KG1 (cell line): Measurements from ENCODE around the gene EPC2.
"Not testable (repeated sequence)": the region's sequence is repeated elsewhere in the genome, so short reads cannot be mapped to it uniquely, and the experiment has no call there.

Experiments
- DNase-seq: peaks from one replicate; lab custom pipeline; 2025; lab: John Stamatoyannopoulos, UW

Gene EPC2

GRCh38 chr2:148674063-148675020 lies 29.8 kb downstream of the EPC2 start:
- no peak for DNase-seq

DNA sequence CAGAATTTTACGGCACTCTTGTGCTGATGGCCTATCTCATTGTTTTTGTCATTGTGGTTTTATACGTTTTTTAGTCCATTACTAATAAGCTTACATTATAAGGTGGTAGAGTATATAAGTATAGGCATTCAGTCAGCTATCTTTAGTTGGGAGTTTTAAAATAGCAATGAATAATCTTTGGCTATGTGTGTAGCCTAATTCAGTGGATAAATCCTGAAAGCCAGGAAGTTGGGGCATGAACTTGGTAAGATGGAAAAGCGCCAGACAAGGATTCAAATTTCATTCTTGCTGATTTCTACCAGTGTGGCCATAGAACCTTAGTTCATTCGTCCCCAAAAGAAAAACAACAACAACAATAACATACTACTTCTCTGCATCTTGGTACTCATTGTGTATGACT lies 31.2 kb downstream of the EPC2 start:
- no peak for DNase-seq

DNA sequence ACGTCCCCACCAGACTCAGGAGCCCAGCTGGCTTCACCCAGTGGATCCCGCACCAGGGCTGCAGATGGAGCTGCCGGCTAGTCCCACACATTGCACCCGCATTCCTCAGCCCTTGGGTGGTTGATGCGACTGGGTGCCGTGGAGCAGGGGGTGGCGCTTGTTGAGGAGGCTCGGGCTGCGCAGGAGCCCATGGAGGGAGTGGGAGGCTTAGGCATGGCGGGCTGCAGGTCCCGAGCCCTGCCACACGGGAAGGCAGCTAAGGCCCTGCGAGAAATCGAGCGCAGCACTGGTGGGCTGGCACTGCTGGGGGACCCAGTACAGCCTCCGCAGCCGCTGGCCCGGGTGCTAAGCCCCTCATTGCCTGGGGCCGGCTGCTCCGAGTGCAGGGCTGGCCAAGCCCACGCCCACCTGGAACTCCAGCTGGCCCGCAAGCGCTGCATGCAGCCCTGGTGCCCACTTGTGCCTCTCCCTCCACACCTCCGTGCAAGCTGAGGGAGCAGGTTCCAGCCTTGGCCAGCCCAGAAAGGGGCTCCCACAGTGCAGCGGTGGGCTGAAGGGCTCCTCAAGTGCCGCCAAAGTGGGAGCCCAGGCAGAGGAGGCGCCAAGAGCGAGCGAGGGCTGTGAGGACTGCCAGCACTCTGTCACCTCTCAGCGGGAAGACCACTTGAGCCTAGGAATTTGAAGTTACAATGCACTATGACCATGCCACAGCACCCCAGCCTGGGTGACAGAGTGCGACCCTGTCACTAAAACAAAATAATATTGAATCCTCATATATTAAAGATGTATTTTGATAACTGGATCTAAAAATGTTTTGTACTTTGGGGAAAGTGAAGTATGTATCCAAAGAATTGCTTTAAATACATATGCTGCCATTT lies 34.0 kb downstream of the EPC2 start:
- DNase-seq, result not testable (repeated sequence)

DNA sequence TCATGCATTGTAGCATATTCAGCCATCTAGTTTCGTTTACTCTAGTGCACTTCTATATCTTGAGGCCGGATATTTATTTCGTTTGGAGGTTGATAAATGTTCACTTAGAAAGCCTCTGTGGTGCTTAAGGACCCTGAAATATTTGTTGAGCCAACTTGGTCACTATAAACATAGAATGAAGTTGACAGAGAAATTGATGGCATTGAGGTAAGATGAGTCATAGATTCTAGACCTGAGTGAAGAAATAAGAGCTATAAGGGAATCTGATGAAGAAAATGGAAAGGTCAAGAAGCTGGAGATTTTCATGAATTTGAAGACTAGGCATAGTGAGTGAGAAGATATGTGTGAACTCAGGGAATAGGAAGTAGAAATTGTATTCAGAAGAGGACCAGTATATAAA lies 35.9 kb downstream of the EPC2 start:
- DNase-seq, result no peak

DNA sequence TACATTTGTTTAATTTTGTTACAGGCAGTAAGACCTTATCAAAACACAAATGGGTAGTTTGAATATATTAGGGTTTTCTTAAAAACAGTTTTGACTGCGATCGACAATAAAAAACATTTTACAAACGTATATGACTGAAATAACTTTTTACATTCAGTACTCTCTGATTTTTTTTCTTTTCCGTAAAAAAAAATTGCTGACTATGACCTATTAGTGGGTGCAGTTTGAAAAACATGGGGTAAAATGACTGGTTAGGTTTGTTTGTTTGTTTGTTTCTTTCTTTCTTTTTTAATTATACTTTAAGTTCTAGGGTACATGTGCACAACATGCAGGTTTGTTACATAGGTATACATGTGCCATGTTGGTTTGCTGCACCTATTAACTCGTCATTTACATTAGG lies 36.9 kb downstream of the EPC2 start:
- no peak for DNase-seq

DNA sequence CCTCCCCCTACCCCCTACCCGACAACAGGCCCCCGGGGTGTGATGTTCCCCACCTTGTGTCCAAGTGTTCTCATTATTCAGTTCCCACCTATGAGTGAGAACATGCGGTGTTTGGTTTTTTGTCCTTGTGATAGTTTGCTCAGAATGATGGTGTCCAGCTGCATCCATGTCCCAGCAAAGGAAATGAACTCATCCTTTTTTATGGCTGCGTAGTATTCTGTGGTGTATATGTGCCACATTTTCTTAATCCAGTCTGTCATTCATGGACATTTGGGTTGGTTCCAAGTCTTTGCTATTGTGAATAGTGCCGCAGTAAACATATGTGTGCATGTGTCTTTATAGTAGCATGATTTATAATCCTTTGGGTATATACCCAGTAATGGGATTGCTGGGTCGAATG lies 37.3 kb downstream of the EPC2 start:
- DNase-seq, result not testable (repeated sequence)

GRCh38 chr2:148684507-148684906 lies 40.0 kb downstream of the EPC2 start:
- DNase-seq, result no peak

DNA sequence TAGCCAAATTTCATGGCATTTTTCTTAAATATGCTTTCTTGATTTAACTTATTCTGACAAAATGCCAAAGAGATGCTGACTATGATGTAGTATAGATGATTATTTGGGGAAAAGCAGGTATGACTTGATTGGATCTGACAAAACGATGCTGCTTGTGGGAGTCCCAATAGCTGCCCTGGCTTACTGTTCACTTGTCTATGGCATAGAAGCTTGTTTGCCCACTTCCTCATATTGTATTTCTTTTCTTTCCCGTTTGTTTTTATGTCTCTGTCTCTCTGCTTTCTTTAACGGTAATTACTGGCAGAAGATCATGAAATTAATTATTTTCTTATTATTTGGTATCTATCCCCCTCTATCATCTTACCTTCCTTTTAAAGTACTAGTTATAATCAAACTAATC lies 43.0 kb downstream of the EPC2 start:
- no peak for DNase-seq

DNA sequence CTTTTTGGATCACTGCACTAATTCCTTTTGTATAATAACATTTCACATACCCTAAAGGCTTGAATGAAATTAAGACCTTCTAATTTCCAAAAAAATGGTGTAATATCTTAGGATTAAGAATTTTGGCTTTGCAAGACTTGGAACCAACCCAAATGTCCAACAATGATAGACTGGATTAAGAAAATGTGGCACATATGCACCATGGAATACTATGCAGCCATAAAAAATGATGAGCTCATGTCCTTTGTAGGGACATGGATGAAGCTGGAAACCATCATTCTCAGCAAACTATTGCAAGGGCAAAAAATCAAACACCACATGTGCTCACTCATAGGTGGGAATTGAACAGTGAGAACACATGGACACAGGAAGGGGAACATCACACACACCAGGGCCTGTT lies 43.5 kb downstream of the EPC2 start:
- DNase-seq, result not testable (repeated sequence)

DNA sequence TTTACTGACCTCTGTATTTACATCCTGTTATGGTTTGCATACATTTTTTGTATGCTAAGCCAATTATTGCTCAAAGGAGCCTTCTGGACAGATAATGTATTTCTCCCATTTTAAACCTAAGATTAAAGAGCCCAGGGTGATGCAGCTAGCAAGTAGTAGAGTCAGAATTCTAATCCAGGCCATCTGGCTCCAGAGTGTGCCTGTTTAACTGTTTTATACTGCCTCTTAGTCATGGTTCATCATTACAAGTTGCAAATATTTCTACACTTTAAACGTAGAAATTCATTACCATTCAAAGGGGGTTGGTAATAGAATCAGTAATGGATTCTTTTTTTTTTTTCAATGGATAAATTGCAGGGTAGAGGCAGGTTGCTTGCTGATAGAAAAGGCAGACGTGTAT lies 52.4 kb downstream of the EPC2 start:
- no peak for DNase-seq

DNA sequence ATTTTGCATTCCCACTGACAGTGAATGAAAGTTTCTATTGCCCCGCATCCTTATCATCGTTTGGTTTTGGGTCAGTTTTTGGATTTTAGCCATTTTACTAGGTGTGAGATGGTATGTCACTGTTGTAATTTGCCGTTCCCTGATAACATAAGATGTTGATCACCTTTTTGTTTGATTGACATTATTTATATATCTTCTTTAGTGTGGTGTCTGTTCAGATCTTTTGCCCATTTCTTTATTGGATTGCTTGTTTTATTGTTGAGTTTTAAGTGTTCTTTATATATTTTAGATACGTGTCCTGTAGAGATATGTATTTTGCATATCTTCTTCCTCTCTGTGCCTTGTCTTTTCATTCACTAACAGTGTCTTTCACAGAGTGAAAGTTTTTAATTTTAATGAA lies 55.3 kb downstream of the EPC2 start:
- DNase-seq, result no peak

DNA sequence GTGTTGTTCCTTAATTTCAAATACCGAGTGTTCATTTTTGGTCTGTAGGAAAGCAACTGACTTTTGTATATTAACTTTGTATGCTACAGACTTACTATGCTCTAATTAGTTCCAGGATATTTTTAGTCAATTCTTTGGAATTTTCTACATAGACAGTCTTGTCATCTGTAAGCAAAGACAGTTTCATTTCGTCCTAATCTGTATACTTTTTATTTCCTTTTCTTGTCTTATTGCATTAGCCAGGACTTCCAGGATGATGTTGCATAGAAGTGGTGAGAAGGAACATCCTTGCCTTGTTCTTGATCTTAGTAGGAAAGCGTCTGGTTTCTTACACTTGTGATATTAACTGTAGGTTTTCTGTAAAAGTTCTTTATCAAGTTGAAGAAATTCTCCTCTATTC lies 56.5 kb downstream of the EPC2 start:
- DNase-seq, result no peak

DNA sequence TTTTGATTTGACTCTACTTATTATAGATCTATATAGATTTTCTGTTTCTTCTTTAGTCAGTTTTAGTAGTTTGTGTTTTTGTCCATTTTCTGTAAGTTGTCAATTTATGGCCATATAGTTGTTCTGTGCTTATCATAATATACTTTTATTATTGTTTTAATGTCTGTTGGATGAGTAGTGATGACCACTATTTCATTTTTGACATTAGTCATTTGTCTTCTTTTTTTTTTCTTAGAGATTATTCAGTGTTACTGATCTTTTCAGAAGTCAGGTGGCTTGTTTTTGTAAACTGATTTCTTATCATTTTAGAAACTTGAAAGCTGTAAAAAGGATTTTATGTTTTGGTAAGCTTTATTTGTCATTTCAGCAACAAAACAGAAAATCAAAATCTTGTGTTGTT lies 57.3 kb downstream of the EPC2 start:
- DNase-seq, result no peak

- no peak for DNase-seq
Measured at GRCh38 chr2:148702475-148702874, 57.9 kb downstream of the EPC2 start.

GRCh38 chr2:148704247-148704646 lies 59.7 kb downstream of the EPC2 start:
- no peak for DNase-seq

DNA sequence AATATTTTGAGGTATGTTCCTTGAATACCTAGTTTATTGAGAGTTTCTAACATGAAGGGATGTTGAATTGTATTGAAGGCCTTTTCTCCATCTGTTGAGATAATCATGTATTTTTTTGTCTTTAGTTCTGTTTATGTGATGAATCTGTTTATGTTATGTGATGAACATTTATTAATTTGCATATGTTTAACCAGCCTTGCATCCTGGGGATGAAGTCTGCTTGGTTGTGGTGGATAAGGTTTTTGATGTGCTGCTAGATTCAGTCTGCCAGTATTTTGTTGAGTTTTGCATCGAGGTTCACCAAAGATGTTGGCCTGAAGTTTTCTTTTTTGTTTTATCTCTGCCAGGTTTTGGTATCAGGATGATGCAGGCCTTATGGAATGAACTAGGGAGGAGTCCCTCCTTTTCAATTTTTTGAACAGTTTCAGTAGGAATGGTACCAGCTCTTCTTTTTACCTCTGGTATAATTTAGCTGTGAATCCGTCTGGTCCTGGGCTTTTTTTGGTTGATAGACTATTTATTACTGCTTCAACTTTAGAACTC lies 71.9 kb downstream of the EPC2 start:
- DNase-seq, result no peak

GRCh38 chr2:148718039-148718438 lies 73.5 kb downstream of the EPC2 start:
- DNase-seq, result no peak

GRCh38 chr2:148719195-148719749 lies 74.7 kb downstream of the EPC2 start:
- no peak for DNase-seq

DNA sequence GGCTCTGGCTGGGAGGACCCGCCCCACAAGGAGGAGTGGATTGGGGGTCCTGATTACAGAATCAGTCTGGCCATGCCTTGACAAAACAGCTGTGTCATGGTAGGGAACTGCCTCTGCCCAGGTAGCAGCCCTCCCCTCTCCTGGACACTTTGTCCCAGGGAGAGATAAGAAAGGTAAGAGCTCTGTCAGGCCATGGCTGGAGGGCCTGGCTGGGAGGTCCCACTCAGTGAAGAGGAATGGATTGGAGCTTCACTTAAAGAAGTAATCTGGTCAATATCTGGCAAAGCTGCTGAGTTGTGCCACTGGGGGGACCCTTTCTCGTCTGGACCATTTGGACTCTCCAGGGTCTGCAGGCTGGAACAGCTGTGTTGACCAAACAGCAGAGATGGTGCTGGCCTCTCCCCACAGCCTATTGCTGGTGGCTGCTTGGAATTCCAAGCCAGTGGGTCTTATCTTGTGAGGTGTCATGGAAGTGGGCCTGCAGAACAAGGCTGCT lies 75.4 kb downstream of the EPC2 start:
- DNase-seq, result no peak

DNA sequence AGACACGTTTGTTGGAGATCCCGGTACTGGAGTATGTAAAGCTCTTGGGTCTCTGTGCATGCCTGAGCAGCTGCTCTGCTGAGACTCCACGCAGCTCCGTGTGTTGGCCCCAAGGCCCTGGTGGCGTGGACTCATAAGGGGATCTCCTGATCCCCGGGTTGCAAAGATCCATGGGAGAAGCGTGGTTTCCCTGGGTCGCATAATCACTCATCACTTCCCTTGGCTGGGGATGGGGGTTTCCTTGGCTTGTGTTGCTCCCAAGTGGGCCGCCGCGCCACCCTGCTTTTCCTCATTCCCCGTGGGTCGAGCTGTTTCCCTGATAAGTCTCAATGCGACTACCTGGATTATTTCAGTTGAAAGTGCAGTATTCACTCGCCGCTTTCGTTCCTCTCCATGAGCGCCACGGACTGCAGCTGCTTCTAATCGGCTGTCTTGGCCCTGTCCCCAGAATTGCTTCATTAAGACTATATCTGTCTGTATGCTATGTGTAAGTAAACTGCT lies 76.0 kb downstream of the EPC2 start:
- no peak for DNase-seq

GRCh38 chr2:148721520-148721931 lies 77.0 kb downstream of the EPC2 start:
- no peak for DNase-seq
